K562 (cell line): ENCODE results near the gene EGR1. TPM values are rescaled to one million over a fixed set of nuclear protein-coding genes. Genes with fewer than 3 reads are reported as not detected.

Experiments used
- ARID1B ChIP-seq: fragments of 450-650 bp; IDR thresholded peaks from 2 replicates; pipeline ENCODE4 v1.6.1; 2016; ENCODE audit warnings: antibody characterized with exemption, mild to moderate bottlenecking, inconsistent platforms
- COPS2 ChIP-seq: fragments of 450-650 bp; conservative IDR thresholded peaks from 2 replicates; pipeline ENCODE4 v1.6.1; 2016; ENCODE audit warnings: mild to moderate bottlenecking, moderate library complexity
- DACH1 ChIP-seq: fragments of 450-650 bp; IDR thresholded peaks from 2 replicates; pipeline ENCODE4 v1.6.1; 2018; ENCODE audit not compliant: partially characterized antibody
- KDM2B ChIP-seq: fragments of 250-450 bp; sonication (Bioruptor Pico); IDR thresholded peaks from 2 replicates; pipeline ENCODE4 v1.8.0; 2021; ENCODE audit warnings: mild to moderate bottlenecking, moderate library complexity
- KLF16 ChIP-seq: IDR thresholded peaks from 2 replicates; pipeline ENCODE4 v1.6.1; 2016; ENCODE audit warnings: antibody characterized with exemption
- LARP7 ChIP-seq: fragments of 450-650 bp; IDR thresholded peaks from 2 replicates; pipeline ENCODE4 v1.6.1; 2016
- MEIS2 ChIP-seq: fragments of 450-650 bp; IDR thresholded peaks from 2 replicates; pipeline ENCODE4 v1.6.1; 2014; ENCODE audit warnings: mild to moderate bottlenecking; ENCODE audit not compliant: partially characterized antibody
- OTX1 ChIP-seq: fragments of 450-650 bp; formaldehyde crosslinking; IDR thresholded peaks from 2 replicates; pipeline ENCODE4 v1.4.0; 2022; ENCODE audit warnings: mild to moderate bottlenecking
- PHB2 ChIP-seq: fragments of 450-650 bp; IDR thresholded peaks from 2 replicates; pipeline ENCODE4 v1.6.1; 2017; ENCODE audit warnings: low read depth
- SIN3A ChIP-seq, 2 experiments: fragments of 150-350 bp in 1 of 2; IDR thresholded peaks; 2 replicates each; pipeline ENCODE4 v1.6.1; 2011 to 2016; ENCODE audit warnings: borderline replicate concordance in 2 of 2, low read depth in 2 of 2, low read length in 2 of 2, mild to moderate bottlenecking in 2 of 2, moderate library complexity in 2 of 2; ENCODE audit not compliant: control insufficient read depth in 1 of 2
- TAL1 ChIP-seq: fragments of 450-650 bp; IDR thresholded peaks from 2 replicates; pipeline ENCODE4 v1.6.1; 2016; ENCODE audit warnings: mild to moderate bottlenecking
- TBP ChIP-seq: optimal IDR thresholded peaks from 2 replicates; pipeline ENCODE3; 2011; ENCODE audit warnings: low read depth, low read length, improper control_type of control experiment
- TGIF2 ChIP-seq: sonication (generic); formaldehyde crosslinking; IDR thresholded peaks from 2 replicates; pipeline ENCODE4 v1.8.1; 2022; ENCODE audit warnings: mild to moderate bottlenecking, missing genetic modification reagents, moderate library complexity
- XRCC5 ChIP-seq: fragments of 200-400 bp; formaldehyde crosslinking; IDR thresholded peaks from 2 replicates; pipeline ENCODE4 v1.6.1; 2017; ENCODE audit warnings: low read depth, mild to moderate bottlenecking, low read length
- ZNF12 ChIP-seq: sonication (generic); formaldehyde crosslinking; IDR thresholded peaks from 2 replicates; pipeline ENCODE4 v1.4.0; 2020; ENCODE audit warnings: mild to moderate bottlenecking, missing genetic modification reagents
- ZNF695 ChIP-seq: fragments of 450-650 bp; formaldehyde crosslinking; IDR thresholded peaks from 2 replicates; pipeline ENCODE4 v1.4.0; 2020; ENCODE audit warnings: mild to moderate bottlenecking, moderate library complexity
- polyA plus RNA-seq, 8 experiments: library from polyadenylated mRNA; depleted of rRNA in 4 of 8; stranded (reverse) in 5 of 8; unstranded in 3 of 8; fragments of >200 nt; fragmentation: Nextera tagmentation in 2 of 8; fragmentation: Illumina TruSeq in 1 of 8; extraction: Ambion mirVana in 2 of 8; extraction: Trizol in 1 of 8; gene quantifications; 2 replicates each; pipeline versions ENCODE4 v1.2.1 to v1.2.3, GENCODE V29; 2011 to 2014; ENCODE audit warnings: inconsistent platforms in 1 of 8, missing spikeins in 1 of 8
- total RNA-seq, 7 experiments: library from RNA; depleted of rRNA in 6 of 7; stranded (reverse); fragments of >200 nt in 6 of 7; fragmentation: Illumina TruSeq in 2 of 7; extraction: Trizol in 2 of 7; gene quantifications; 2 replicates each; pipeline versions ENCODE4 v1.2.1 to v1.2.3, GENCODE V29; 2011 to 2021; ENCODE audit warnings: low replicate concordance in 1 of 7
- TF ChIP-seq, protein P1 (sequence below): fragments of 250-450 bp; sonication (Bioruptor Pico); IDR thresholded peaks from 2 replicates; pipeline ENCODE4 v1.5.1; 2021; ENCODE audit warnings: mild to moderate bottlenecking
- TF ChIP-seq, protein P2 (sequence below), 2 experiments: IDR thresholded peaks; 2 replicates each; pipeline ENCODE4 v1.6.1; 2011; ENCODE audit warnings: borderline replicate concordance in 1 of 2, control low read depth in 1 of 2, low read depth in 1 of 2, low read length in 1 of 2, mild to moderate bottlenecking in 1 of 2, mixed read lengths in 1 of 2, moderate library complexity in 1 of 2; ENCODE audit not compliant: insufficient read depth in 1 of 2, insufficient read length in 1 of 2, poor library complexity in 1 of 2, severe bottlenecking in 1 of 2; ENCODE audit errors: extremely low read depth in 1 of 2
- TF ChIP-seq, protein P3 (sequence below), 3 experiments: IDR thresholded peaks in 2 of 3; conservative IDR thresholded peaks in 1 of 3; 2 replicates each; pipeline ENCODE4 v1.5.1; 2011 to 2012; ENCODE audit warnings: low read length in 3 of 3, mild to moderate bottlenecking in 3 of 3, control low read depth in 2 of 3, improper control_type of control experiment in 1 of 3, inconsistent platforms in 1 of 3, low read depth in 1 of 3, mixed read lengths in 1 of 3, moderate library complexity in 1 of 3; ENCODE audit not compliant: insufficient read depth in 2 of 3
- TF ChIP-seq, protein P4 (sequence below): fragments of 250-450 bp; sonication (Bioruptor Pico); IDR thresholded peaks from 2 replicates; pipeline ENCODE4 v1.5.0; 2022; ENCODE audit warnings: mild to moderate bottlenecking
- TF ChIP-seq, protein P5 (sequence below): fragments of 200-800 bp; sonication (Bioruptor generic); IDR thresholded peaks from 2 replicates; pipeline ENCODE4 v1.6.1; 2017; ENCODE audit warnings: missing genetic modification characterization, missing compliant biosample characterization

Gene EGR1
- total and polyA plus RNA-seq, 9 of the 15 experiments (the other 6 are each of a cell fraction or from before 2014, with no cell fraction given): 1.3 to 132 (median 21.5) TPM

DNA sequence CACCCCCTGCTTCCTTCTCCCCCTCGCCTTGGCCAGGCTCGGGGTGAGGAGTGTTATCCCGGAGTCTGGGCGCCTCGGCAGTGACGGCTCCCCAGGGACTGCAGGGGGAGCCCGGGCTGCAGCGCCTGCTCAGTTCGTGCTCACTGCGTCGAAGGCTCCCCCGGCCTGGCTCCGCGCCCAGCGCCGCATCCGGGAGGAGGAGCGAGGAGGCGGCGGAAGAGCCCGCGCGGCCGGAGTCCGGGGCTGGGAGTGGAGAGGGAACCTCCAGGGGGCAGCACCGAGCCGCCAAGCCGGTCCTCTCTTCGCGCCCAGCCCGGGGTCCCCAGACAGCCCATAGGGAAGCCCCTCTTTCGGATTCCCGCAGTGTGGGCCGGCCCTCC, 1.3 kb upstream of the EGR1 start (continued):
- TF ChIP-seq TAL1 (no peak), PHB2 (no peak), XRCC5 (peak; percentile 88), TBP (no peak), MEIS2 (peak; percentile 8), ZNF12 (CRISPR knock-in tag) (0 out of 2 replicates have a peak, but pooled peaks have one; percentile 24), SIN3A (IDR thresholded peaks at IDR 0.05; ENCODE audit: borderline replicate concordance in 2 of 2, control insufficient read depth in 1 of 2, low read depth in 2 of 2, low read length in 2 of 2) (no peak; a peak in 1 of 4 replicates), ZNF695 (CRISPR knock-in tag) (no peak), KDM2B (no peak), TGIF2 (peak; percentile 42; the same call in 1 of the 2 replicates), OTX1 (CRISPR knock-in tag) (no peak), ARID1B (peak; percentile 42; the same call in 1 of the 2 replicates), KLF16 (peak; percentile 65; the same call in 1 of the 2 replicates), DACH1 (no peak), COPS2 (no peak), LARP7 (no peak)
- TF ChIP-seq, protein P1, sequence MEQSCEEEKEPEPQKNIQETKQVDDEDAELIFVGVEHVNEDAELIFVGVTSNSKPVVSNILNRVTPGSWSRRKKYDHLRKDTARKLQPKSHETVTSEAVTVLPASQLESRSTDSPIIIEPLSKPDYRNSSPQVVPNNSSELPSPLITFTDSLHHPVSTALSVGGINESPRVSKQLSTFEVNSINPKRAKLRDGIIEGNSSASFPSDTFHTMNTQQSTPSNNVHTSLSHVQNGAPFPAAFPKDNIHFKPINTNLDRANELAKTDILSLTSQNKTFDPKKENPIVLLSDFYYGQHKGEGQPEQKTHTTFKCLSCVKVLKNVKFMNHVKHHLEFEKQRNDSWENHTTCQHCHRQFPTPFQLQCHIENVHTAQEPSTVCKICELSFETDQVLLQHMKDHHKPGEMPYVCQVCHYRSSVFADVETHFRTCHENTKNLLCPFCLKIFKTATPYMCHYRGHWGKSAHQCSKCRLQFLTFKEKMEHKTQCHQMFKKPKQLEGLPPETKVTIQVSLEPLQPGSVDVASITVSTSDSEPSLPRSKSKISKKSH: no peak
- TF ChIP-seq, protein P2, sequence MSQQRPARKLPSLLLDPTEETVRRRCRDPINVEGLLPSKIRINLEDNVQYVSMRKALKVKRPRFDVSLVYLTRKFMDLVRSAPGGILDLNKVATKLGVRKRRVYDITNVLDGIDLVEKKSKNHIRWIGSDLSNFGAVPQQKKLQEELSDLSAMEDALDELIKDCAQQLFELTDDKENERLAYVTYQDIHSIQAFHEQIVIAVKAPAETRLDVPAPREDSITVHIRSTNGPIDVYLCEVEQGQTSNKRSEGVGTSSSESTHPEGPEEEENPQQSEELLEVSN (IDR thresholded peaks at IDR 0.05; ENCODE audit: borderline replicate concordance in 1 of 2, extremely low read depth in 1 of 2, insufficient read depth in 1 of 2, insufficient read length in 1 of 2, low read depth in 1 of 2, low read length in 1 of 2, poor library complexity in 1 of 2, severe bottlenecking in 1 of 2): peak; percentile 73 to 94
- TF ChIP-seq, protein P3, sequence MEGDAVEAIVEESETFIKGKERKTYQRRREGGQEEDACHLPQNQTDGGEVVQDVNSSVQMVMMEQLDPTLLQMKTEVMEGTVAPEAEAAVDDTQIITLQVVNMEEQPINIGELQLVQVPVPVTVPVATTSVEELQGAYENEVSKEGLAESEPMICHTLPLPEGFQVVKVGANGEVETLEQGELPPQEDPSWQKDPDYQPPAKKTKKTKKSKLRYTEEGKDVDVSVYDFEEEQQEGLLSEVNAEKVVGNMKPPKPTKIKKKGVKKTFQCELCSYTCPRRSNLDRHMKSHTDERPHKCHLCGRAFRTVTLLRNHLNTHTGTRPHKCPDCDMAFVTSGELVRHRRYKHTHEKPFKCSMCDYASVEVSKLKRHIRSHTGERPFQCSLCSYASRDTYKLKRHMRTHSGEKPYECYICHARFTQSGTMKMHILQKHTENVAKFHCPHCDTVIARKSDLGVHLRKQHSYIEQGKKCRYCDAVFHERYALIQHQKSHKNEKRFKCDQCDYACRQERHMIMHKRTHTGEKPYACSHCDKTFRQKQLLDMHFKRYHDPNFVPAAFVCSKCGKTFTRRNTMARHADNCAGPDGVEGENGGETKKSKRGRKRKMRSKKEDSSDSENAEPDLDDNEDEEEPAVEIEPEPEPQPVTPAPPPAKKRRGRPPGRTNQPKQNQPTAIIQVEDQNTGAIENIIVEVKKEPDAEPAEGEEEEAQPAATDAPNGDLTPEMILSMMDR (IDR thresholded peaks at IDR 0.05 in 2 of 3, conservative IDR thresholded peaks at IDR 0.05 in 1 of 3; ENCODE audit: insufficient read depth in 2 of 3, low read depth in 1 of 3, low read length in 3 of 3): peak; percentile 77 to 93 (median 85)
- TF ChIP-seq, protein P4, sequence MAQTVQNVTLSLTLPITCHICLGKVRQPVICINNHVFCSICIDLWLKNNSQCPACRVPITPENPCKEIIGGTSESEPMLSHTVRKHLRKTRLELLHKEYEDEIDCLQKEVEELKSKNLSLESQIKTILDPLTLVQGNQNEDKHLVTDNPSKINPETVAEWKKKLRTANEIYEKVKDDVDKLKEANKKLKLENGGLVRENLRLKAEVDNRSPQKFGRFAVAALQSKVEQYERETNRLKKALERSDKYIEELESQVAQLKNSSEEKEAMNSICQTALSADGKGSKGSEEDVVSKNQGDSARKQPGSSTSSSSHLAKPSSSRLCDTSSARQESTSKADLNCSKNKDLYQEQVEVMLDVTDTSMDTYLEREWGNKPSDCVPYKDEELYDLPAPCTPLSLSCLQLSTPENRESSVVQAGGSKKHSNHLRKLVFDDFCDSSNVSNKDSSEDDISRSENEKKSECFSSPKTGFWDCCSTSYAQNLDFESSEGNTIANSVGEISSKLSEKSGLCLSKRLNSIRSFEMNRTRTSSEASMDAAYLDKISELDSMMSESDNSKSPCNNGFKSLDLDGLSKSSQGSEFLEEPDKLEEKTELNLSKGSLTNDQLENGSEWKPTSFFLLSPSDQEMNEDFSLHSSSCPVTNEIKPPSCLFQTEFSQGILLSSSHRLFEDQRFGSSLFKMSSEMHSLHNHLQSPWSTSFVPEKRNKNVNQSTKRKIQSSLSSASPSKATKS (CRISPR knock-in tag): no peak
- TF ChIP-seq, protein P5, sequence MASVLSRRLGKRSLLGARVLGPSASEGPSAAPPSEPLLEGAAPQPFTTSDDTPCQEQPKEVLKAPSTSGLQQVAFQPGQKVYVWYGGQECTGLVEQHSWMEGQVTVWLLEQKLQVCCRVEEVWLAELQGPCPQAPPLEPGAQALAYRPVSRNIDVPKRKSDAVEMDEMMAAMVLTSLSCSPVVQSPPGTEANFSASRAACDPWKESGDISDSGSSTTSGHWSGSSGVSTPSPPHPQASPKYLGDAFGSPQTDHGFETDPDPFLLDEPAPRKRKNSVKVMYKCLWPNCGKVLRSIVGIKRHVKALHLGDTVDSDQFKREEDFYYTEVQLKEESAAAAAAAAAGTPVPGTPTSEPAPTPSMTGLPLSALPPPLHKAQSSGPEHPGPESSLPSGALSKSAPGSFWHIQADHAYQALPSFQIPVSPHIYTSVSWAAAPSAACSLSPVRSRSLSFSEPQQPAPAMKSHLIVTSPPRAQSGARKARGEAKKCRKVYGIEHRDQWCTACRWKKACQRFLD (CRISPR knock-in tag): no peak
